ENCODE data around the gene MUC2.

MUC2 gene

GRCh38 chr11:1038361-1038760, 36.3 kb upstream of the MUC2 start:
- Histone ChIP-seq H3K27ac (replicated peaks) (no peak overlapping the region), H3K4me3 (replicated peaks; ENCODE audit: insufficient read depth, low read length) (no peak overlapping the region), H3K27me3 (ENCODE audit: insufficient read depth, poor library complexity, severe bottlenecking) (no peaks in the 10 kb centered on the region)
- TF ChIP-seq SPI1 (IDR thresholded peaks at IDR 0.05; ENCODE audit: borderline replicate concordance, low read depth) (no peak), CTCF (IDR thresholded peaks at IDR 0.05; ENCODE audit: insufficient read depth, low read length) (no peak), REST (IDR thresholded peaks at IDR 0.05; ENCODE audit: insufficient replicate concordance, low read depth) (no peak)
- no peak for DNase-seq (ENCODE audit: low read depth in 1 of 2, low spot score in 1 of 2)

- Histone ChIP-seq H3K27ac (replicated peaks) (no peak overlapping the region), H3K27me3 (ENCODE audit: insufficient read depth, poor library complexity, severe bottlenecking) (no peaks in the 10 kb centered on the region), H3K4me3 (replicated peaks; ENCODE audit: insufficient read depth, low read length) (no peak overlapping the region)
- no peak for DNase-seq (ENCODE audit: low read depth in 1 of 2, low spot score in 1 of 2)
- no peak for TF ChIP-seq GABPA (IDR thresholded peaks at IDR 0.05; ENCODE audit: low read depth)
- TF ChIP-seq CTCF (IDR thresholded peaks at IDR 0.05; ENCODE audit: insufficient read depth, low read length): no peak
- TF ChIP-seq SPI1 (IDR thresholded peaks at IDR 0.05; ENCODE audit: borderline replicate concordance, low read depth): no peak
- TF ChIP-seq REST (IDR thresholded peaks at IDR 0.05; ENCODE audit: insufficient replicate concordance, low read depth): no peak
- TF ChIP-seq POLR2AphosphoS5 (IDR thresholded peaks at IDR 0.05; ENCODE audit: low read depth): no peak
Measured at GRCh38 chr11:1038921-1039320, 35.8 kb upstream of the MUC2 start.

GRCh38 chr11:1039481-1040427, 34.9 kb upstream of the MUC2 start:
- no peak overlapping the region for H3K27ac ChIP-seq (replicated peaks)
- no peak for DNase-seq (ENCODE audit: low read depth in 1 of 2, low spot score in 1 of 2)
- no peaks in the 10 kb centered on the region for H3K27me3 ChIP-seq (ENCODE audit: insufficient read depth, poor library complexity, severe bottlenecking)
- TF ChIP-seq REST (IDR thresholded peaks at IDR 0.05; ENCODE audit: insufficient replicate concordance, low read depth): no peak
- H3K4me3 ChIP-seq (replicated peaks; ENCODE audit: insufficient read depth, low read length): no peak overlapping the region
